ENCODE measurements around the gene GUCA1A. TPM values are rescaled to one million over a fixed set of nuclear protein-coding genes. Genes with fewer than 3 reads are reported as not detected.

Gene GUCA1A
- total RNA-seq, 1 donor from 2014 or later = 0.62 TPM

DNA sequence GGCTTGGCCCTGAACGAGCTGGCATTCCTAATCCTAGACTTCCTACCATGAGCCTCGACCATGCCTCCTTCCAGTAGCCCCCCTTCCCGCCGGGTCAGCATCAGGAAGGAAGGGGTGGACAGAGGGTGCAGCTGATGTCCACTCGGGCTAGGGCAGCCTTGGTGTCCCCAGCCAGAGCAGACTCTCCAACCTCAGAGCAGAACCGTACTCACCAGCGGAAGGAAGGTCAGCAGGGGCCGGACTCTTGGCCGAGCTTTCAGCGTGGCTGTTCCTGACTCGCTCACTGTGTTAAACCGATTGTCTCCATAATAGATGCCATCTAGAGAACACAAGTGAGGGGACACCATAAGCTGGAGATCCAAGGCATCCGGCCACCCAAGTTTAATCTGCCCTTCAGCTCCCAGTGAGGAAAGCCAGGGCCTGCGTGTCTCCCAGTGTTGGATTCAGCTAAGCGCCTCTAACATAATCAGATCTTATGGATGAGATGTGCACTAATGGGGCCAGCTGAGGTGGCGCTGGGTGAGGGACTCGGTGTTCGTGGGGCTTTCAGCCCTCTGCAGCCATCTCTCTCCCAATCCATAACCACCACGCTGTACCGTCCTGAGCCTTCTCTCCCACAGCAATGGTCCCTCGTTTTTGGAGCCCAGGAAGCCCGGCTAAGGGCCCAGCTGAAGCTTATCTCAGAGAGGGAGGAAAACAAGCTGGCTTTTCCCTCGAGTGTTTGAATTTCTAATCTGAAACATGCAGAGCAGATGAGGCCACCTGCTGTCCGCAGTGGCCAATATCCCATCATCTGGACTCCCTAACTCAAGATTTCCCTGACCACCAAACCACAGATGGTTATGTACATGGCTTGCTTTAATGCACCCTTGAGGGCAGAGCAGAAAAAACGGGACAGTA lies 44.5 kb upstream of the GUCA1A start:
- Mint-ChIP-seq H3K36me3 (ENCODE audit: low read depth, unreplicated experiment) (no peaks in the 10 kb centered on the region), H3K27ac (ENCODE audit: unreplicated experiment) (no peak overlapping the region), H3K9me3 (ENCODE audit: unreplicated experiment) (no peaks in the 10 kb centered on the region), H3K4me1 (ENCODE audit: unreplicated experiment) (peaks cover 3% of the 10 kb centered on the region), H3K4me3 (ENCODE audit: unreplicated experiment) (no peak overlapping the region), H3K27me3 (ENCODE audit: unreplicated experiment) (peaks cover 3% of the 10 kb centered on the region)
- DNase-seq (ENCODE audit: low spot score) = no peak
- TF ChIP-seq, protein P1, sequence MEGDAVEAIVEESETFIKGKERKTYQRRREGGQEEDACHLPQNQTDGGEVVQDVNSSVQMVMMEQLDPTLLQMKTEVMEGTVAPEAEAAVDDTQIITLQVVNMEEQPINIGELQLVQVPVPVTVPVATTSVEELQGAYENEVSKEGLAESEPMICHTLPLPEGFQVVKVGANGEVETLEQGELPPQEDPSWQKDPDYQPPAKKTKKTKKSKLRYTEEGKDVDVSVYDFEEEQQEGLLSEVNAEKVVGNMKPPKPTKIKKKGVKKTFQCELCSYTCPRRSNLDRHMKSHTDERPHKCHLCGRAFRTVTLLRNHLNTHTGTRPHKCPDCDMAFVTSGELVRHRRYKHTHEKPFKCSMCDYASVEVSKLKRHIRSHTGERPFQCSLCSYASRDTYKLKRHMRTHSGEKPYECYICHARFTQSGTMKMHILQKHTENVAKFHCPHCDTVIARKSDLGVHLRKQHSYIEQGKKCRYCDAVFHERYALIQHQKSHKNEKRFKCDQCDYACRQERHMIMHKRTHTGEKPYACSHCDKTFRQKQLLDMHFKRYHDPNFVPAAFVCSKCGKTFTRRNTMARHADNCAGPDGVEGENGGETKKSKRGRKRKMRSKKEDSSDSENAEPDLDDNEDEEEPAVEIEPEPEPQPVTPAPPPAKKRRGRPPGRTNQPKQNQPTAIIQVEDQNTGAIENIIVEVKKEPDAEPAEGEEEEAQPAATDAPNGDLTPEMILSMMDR (IDR thresholded peaks at IDR 0.05; ENCODE audit: unreplicated experiment) = no peak

GRCh38 chr6:42129360-42129676 lies 43.8 kb upstream of the GUCA1A start:
- Mint-ChIP-seq H3K36me3 (ENCODE audit: low read depth, unreplicated experiment) (no peaks in the 10 kb centered on the region), H3K4me1 (ENCODE audit: unreplicated experiment) (peaks cover 3% of the 10 kb centered on the region), H3K27me3 (ENCODE audit: unreplicated experiment) (peaks cover 3% of the 10 kb centered on the region)

GRCh38 chr6:42131531-42131930 lies 41.6 kb upstream of the GUCA1A start:
- Mint-ChIP-seq H3K9me3 (ENCODE audit: unreplicated experiment) (no peaks in the 10 kb centered on the region), H3K27ac (ENCODE audit: unreplicated experiment) (no peak overlapping the region), H3K36me3 (ENCODE audit: low read depth, unreplicated experiment) (no peaks in the 10 kb centered on the region), H3K4me3 (ENCODE audit: unreplicated experiment) (no peak overlapping the region), H3K27me3 (ENCODE audit: unreplicated experiment) (no peaks in the 10 kb centered on the region), H3K4me1 (ENCODE audit: unreplicated experiment) (peaks cover 3% of the 10 kb centered on the region)
- TF ChIP-seq, protein P1 (IDR thresholded peaks at IDR 0.05; ENCODE audit: unreplicated experiment) = no peak
- DNase-seq (ENCODE audit: low spot score) = no peak

More at GRCh38 chr6:42129360-42129676, 43.8 kb upstream of the GUCA1A start:
- H3K27ac Mint-ChIP-seq (ENCODE audit: unreplicated experiment) = no peak overlapping the region
- no peak overlapping the region for H3K4me3 Mint-ChIP-seq (ENCODE audit: unreplicated experiment)
- DNase-seq (ENCODE audit: low spot score) = no peak
- no peaks in the 10 kb centered on the region for H3K9me3 Mint-ChIP-seq (ENCODE audit: unreplicated experiment)
- TF ChIP-seq, protein P1 (IDR thresholded peaks at IDR 0.05; ENCODE audit: unreplicated experiment) = no peak

DNA sequence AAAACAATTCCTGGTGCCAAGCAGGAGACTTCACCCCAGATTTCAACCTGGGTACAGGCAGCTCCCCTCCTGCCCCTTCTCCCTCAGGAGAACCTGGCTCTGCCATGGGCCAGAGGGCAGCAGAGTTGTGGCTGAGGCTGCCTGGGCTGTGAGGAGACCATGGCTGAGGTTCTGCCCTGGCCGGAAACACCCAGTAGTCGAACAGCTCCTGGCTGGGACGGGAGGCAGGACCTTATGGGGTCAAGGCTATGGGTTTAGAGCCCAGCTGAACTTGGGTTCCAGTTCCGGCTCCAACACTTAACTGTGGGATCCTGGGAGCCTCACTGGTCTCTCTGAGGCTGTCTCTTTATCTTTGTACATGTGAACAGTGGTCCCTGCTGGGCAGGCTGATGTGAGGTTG lies 39.2 kb upstream of the GUCA1A start:
- TF ChIP-seq, protein P1 (IDR thresholded peaks at IDR 0.05; ENCODE audit: unreplicated experiment) = no peak
- H3K36me3 Mint-ChIP-seq (ENCODE audit: low read depth, unreplicated experiment) = no peaks in the 10 kb centered on the region
- no peaks in the 10 kb centered on the region for H3K9me3 Mint-ChIP-seq (ENCODE audit: unreplicated experiment)
- no peak overlapping the region for H3K4me3 Mint-ChIP-seq (ENCODE audit: unreplicated experiment)
- DNase-seq (ENCODE audit: low spot score) = no peak
- peaks cover 18% of the 10 kb centered on the region for H3K4me1 Mint-ChIP-seq (ENCODE audit: unreplicated experiment)
- no peak overlapping the region for H3K27ac Mint-ChIP-seq (ENCODE audit: unreplicated experiment)
- no peaks in the 10 kb centered on the region for H3K27me3 Mint-ChIP-seq (ENCODE audit: unreplicated experiment)

DNA sequence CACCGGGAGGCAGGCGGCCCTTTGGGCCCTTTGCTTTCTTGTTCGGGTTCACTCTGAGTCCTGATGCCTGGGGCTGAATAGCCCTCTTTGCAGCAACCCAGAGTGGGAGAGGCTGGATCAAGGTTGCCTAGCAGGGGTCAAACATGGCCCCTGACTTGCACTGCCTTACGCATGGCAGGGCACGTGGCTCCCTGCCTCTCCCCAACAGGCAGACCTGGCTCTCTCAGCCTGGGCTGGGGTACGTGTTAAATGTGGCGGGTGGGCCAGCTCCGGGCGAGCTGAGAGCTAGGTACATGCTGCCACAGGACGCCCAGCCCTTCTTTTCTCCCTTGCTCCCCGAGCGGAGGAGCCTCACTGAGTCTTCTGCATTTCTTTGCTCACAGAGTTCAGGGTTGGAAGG lies 38.0 kb upstream of the GUCA1A start:
- Mint-ChIP-seq H3K4me3 (ENCODE audit: unreplicated experiment) (no peak overlapping the region), H3K27me3 (ENCODE audit: unreplicated experiment) (no peaks in the 10 kb centered on the region), H3K27ac (ENCODE audit: unreplicated experiment) (no peak overlapping the region), H3K9me3 (ENCODE audit: unreplicated experiment) (no peaks in the 10 kb centered on the region), H3K36me3 (ENCODE audit: low read depth, unreplicated experiment) (no peaks in the 10 kb centered on the region), H3K4me1 (ENCODE audit: unreplicated experiment) (peaks cover 26% of the 10 kb centered on the region)
- TF ChIP-seq, protein P1 (IDR thresholded peaks at IDR 0.05; ENCODE audit: unreplicated experiment) = no peak
- DNase-seq (ENCODE audit: low spot score) = no peak
